Measurements from ENCODE around the gene PPM1M.
"Not testable (repeated sequence)": the region's sequence is repeated elsewhere in the genome, so short reads cannot be mapped to it uniquely, and the experiment has no call there.

GRCh38 chr3:52272172-52272571 lies 26.6 kb downstream of the PPM1M start:
- TF ChIP-seq, protein P1, sequence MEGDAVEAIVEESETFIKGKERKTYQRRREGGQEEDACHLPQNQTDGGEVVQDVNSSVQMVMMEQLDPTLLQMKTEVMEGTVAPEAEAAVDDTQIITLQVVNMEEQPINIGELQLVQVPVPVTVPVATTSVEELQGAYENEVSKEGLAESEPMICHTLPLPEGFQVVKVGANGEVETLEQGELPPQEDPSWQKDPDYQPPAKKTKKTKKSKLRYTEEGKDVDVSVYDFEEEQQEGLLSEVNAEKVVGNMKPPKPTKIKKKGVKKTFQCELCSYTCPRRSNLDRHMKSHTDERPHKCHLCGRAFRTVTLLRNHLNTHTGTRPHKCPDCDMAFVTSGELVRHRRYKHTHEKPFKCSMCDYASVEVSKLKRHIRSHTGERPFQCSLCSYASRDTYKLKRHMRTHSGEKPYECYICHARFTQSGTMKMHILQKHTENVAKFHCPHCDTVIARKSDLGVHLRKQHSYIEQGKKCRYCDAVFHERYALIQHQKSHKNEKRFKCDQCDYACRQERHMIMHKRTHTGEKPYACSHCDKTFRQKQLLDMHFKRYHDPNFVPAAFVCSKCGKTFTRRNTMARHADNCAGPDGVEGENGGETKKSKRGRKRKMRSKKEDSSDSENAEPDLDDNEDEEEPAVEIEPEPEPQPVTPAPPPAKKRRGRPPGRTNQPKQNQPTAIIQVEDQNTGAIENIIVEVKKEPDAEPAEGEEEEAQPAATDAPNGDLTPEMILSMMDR (IDR thresholded peaks at IDR 0.05; ENCODE audit: low read length) = not testable (repeated sequence)
- not testable (repeated sequence) for TF ChIP-seq EZH2 (IDR thresholded peaks at IDR 0.05; ENCODE audit: borderline replicate concordance, low read length)

All from OCI-LY1 (cell line).